Measurements from ENCODE around the gene FURIN.
"Not testable (repeated sequence)": the region's sequence is repeated elsewhere in the genome, so short reads cannot be mapped to it uniquely, and the experiment has no call there.

The FURIN gene

DNA sequence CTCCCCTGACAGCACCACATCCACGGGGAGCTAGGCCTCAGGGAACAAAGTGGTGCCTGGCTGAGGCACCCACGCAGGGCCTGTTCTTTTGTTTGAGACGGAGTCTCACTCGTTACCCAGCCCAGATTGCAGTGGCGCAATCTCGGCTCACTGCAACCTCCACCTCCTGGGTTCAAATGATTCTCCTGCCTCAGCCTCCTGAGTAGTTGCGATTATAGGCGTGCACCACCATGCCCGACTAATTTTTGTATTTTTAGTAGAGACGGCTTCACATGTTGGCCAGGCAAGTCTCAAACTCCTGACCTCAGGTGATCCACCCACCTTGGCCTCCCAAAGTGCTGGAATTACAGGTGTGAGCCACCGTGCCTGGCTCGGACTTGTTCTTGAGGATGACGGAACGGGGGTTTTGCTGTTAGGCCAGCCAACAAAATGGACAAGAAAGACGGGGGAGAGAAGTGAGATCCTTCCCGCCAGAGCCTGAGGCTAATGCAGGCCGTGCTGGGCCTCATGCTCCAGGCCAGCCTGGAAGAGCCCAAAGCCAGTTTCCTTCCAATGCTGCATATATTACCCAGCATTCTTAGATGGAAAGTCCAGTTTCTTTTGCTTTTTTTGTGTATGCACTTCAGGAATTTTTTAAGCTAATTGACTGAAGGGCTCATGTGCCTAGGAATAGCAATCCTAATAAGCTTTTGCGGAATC, 28.1 kb upstream of the FURIN start:
- DNase-seq (ENCODE audit: extremely low spot score, insufficient read length, low read depth), result no peak
- FAIRE-seq, result no peak

DNA sequence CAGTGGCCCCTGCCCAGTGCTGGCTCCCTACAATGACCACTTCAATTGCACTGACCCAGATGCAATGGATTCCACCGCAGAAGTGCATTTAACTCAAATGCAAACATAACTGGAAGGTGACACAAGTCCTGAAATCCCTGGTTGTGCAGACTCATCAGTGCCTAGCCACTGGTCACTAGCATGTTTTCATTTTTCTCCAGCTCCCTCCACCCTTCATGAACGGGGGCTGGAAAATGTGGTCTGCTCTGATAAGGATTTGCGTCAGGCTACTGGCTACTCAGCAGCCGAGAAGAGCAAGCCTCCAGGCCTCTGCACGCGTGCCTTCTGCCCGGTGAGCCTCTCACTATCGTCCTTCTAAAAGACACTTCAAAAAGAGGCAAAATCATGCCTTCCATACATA, 27.4 kb upstream of the FURIN start:
- DNase-seq (ENCODE audit: extremely low spot score, insufficient read length, low read depth) (no peak), FAIRE-seq (no peak)

DNA sequence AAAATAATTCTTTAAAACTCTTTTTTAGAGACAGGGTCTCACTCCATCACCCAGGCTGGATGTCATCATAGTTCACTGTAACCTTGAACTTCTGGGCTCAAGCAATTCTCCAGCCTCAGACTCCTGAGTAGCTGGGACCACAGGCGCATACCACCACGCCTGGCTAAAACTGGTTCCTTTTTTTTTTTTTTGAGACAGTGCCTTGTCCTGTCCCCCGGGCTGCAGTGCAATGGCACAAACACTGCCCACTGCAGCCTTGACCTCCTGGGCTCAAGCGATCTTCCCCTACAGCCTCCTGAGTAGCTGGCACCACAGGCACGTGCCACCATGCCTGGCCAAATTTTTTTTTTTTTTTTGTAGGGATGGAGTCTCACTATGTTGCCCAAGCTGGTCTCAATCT, 23.7 kb upstream of the FURIN start:
- FAIRE-seq, result no peak
- DNase-seq (ENCODE audit: extremely low spot score, insufficient read length, low read depth), result no peak

DNA sequence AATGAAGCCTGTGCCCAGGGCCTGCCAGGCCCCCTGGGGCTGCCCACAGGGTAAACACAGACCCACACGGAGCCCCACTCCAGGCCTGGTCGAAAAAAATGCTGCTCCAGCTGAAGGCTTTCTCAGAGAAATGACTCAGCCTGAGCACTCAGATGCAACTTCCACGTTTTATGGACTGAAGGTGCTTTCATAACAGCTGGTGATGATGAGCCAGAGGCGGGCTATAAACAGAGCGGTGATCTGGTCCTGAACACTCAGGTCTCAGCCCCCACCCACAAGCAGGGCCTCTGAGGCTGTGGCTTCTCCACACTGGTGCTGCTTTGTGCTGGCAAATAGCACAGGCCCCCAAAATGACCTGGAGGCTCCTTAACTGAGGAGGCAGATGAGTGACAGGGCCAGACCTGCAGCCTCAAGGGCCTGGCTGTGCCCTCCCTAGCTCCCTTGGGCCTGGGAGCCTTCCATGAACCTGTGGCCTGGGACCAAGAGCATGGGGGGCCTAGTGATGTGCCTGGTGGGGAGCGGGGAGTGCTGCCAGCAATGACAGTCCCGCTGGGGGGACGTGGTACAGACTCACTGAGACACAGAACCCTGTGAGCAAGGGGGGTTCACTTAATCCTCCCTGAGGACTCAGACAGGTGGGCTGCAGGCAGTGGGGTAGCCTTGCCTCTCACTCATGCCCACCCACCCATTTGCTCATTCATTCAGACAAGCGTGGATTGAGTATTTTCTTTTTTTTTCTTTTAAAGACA, 23.0 kb upstream of the FURIN start:
- DNase-seq (ENCODE audit: extremely low spot score, insufficient read length, low read depth) (no peak), FAIRE-seq (no peak)

DNA sequence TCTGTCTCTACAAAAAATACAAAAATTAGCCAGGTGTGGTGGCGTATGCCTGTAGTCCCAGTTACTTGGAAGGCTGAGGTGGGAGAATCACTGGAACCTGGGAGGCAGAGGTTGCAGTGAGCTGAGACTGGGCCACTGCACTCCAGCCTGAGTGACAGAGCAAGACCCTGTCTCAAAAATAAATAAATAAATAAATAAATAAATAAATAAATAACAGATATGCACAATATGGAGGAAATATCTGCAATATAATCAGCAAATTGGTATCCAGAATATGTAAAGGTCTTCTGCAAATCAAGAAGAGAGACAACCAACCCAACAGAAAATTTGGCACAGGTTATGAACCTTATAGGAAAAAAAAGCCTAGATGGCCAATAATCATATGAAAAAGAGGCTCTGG, 19.0 kb upstream of the FURIN start:
- not testable (repeated sequence) for FAIRE-seq

DNA sequence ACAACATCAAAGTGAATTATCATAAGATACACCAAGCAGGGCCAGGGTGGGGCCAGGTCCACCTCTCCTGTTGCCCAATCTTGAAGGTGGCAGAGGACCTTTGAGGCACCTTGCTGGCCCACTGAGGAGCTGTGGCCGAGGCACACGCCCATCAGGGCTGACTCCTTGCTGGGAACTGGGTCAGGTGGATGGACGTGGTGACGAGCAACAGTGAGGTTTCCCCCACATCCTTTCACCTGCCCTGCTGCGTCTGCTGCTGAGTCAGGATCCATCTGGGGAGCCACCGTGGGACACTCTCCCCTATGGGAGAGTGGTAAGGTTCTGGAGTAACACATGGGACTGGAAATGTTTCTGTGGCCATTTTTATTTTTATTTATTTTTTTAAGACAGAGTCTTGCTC, 17.3 kb upstream of the FURIN start:
- DNase-seq (ENCODE audit: extremely low spot score, insufficient read length, low read depth) (no peak), FAIRE-seq (no peak)

More for the DNA sequence above, 19.0 kb upstream of the FURIN start:
- not testable (repeated sequence) for DNase-seq (ENCODE audit: extremely low spot score, insufficient read length, low read depth)

DNA sequence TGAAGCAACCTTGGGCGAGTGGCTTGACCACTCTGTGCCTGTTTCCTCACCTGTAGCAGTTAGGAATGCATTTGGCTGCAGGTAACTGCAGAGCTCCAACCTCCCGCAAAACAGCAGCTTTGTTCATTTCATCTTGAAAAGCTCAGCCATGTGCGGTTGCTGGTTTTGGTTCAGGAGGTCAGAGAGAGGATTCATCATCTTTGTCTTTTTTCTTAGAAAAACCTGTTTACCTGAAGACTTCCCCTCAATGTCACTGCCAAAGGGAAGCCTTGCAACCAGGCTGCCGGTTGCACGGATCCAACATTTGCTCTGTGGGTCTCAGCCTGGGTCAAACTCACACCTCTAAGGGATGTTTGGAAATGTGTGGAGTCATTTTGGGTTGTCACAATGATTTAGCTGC, 16.4 kb upstream of the FURIN start:
- no peak for FAIRE-seq
- no peak for DNase-seq (ENCODE audit: extremely low spot score, insufficient read length, low read depth)

DNA sequence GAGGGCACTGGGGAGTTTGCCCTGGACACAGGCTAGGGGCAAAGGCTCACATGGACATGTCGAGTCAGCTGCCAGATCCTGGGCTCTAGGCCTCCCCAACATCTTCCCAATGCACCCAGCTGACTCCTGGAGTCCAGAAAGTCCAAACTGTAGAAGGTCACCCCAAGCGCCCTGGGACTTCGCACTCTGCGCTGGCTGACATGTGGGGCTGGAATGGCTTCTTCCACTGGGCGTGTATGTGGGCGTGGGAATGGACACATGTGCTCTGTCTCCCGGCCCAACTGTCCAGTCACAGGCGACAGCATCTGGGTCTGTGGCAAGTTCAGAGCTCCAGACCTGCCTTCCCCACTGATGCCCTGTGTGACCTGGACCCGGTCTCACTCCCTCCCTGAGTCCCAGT, 13.2 kb upstream of the FURIN start:
- FAIRE-seq (no peak), DNase-seq (ENCODE audit: extremely low spot score, insufficient read length, low read depth) (no peak)

DNA sequence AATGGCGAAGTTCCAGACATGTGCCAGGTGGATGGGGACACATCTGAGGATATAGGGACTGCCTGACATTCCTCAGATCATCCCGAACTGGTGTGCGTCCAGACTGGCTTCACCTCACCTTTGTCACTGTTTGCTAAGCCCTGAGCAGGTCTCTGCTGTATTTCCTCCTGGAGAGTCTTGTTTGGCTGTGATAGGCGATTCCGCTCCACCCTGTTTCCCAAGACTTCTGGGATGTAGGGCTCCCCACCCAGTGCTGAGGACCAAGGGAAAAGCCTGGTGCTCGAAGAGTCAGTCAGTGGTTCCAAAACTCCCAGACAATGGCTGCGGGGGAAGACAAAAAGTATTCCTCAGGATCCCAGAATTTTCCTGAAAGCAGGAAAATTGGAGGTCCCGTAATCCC, 11.1 kb upstream of the FURIN start:
- no peak for FAIRE-seq
- no peak for DNase-seq (ENCODE audit: extremely low spot score, insufficient read length, low read depth)

DNA sequence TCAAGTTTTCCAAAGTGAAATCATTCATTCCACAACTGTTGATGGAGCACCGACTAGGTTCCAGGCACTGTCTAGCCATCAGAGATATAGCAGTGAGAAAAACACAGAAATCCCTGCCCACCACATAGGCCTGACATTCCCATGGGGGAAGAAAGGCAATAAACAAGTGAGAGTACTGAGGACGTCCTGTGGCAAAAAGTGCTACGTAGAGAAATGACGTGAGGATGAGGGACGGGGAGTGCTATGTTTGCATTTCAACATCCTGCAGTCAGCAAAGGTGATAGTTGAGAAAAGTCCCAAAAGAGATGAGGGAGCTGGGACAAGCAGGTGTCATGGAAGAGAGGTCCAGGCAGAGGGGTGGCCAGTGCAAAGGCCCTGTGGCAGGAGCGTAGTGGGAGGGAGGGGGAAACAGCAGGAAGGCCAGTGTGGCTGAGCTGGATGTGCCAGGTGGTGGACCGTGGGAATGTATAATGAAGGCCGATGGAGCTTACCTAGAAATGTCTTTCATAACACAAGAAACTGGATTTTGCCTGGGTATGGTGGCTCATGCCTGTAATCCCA, 10.4 kb upstream of the FURIN start:
- no peak for DNase-seq (ENCODE audit: extremely low spot score, insufficient read length, low read depth)

DNA sequence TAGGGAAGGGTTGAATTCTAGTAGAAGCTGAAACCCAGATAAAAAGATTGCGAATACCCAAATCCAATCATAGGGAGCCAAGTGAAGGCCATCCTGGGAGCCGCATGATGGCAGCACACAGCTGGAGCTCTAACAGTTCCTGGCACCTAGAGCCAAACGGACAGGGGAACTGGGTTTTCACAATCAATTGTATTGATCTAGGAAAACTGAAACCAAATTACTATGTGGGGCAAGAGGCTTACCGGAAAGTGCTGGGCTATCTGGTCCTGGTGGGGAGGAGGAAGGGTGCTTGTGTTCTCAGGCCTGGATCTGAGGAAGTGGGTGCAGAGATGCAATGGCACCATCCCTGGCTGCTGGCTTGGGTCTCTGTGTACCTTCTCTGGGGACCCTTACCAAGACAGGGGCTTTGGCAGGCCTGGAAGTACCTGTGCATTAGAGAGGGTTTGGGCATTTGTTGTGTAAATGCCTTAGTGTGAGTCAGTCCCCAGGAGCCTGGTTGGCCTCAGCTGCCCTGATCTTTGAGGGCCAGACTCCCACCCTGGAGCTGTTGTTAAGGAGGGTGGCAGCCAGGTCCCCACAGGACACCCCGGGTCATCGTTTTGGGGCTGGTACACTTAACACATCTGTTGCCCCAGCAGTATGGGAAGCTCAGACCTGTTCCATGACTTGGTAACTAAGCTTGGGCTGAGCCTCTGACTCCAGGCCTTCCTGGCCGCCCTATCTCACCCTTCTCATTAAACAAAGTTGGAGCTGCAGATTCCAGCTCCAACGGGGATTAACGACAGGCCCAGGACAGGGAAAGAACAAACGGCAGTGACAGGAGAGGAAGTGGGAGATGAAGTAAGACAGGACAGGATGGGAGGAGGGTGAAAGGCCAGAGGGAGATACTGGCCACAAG, 8.9 kb upstream of the FURIN start:
- FAIRE-seq, result no peak
- DNase-seq (ENCODE audit: extremely low spot score, insufficient read length, low read depth), result no peak

More for the DNA sequence above, 10.4 kb upstream of the FURIN start:
- no peak for FAIRE-seq

DNA sequence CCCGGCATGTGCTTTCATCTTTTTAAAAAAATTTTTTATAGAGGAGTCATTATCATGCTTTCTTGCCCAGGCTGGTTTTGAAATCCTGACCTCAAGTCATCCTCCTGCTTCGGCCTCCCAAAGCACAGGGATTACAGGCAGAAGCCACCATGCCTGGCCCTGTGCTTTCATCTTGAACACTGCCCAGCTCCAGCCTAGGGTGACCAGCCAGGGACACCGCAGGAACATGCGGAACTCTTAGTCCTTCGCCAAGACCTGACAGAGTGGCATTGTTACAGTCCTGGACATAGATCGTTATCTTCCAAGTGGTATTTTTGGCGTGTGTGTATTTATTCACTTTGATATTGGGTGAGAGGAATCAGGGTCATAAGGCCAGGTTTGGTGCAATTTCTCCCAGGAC, 7.9 kb upstream of the FURIN start:
- FAIRE-seq, result no peak
- DNase-seq (ENCODE audit: extremely low spot score, insufficient read length, low read depth), result no peak

DNA sequence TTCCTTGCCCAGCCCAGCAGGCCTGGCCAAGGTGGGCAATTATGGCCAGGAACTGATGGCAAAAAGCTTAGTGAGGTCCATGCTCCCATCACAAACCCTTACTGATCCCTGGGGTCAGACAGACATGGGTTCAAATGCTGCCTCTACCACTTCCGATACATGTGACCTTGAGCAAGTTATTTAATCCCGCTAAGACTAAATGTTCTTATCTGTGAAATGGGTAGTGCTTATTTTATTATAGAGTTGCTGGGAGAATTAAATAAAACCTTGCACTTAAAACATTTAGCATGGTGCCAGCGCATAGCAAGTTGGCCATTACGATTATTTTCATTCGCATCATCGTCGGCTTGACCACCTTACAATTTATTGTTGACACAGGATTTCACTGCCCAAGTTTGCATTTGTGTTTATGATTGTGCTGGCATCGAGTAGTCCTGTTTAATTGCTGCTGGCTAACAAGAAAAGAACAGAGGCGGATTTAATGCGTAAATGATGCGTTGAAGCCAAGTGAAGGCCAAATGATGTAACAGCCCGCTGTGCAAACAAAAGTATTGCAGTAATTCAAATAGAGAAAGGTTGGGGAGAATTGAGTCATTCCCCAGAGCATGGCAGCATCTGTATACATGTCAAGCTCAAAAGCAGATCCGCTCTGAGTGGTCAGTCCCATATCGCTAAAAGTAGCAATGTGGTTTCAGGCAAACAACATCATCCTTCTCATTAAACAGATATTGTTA, 7.3 kb upstream of the FURIN start:
- no peak for DNase-seq (ENCODE audit: extremely low spot score, insufficient read length, low read depth)
- no peak for FAIRE-seq

DNA sequence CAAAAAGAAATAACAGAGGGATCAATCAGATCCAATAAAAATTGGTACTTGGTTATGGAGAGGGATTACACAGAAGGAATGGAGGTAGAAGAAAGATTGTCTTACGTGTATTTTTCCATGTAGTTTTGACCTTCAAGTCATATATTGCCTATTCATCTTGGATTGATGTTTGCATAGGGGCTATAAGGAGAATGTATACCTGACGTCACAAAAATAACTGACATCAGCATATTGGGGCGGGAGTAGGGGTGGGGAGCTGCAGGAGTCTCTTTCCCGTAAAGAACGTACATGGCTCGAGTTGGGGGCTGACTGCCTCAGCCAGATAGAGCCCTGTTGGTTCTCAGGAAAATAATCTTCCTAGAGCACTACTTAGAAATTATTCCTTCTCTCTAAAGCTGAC, 5.9 kb upstream of the FURIN start:
- FAIRE-seq (no peak), DNase-seq (ENCODE audit: extremely low spot score, insufficient read length, low read depth) (no peak)

DNA sequence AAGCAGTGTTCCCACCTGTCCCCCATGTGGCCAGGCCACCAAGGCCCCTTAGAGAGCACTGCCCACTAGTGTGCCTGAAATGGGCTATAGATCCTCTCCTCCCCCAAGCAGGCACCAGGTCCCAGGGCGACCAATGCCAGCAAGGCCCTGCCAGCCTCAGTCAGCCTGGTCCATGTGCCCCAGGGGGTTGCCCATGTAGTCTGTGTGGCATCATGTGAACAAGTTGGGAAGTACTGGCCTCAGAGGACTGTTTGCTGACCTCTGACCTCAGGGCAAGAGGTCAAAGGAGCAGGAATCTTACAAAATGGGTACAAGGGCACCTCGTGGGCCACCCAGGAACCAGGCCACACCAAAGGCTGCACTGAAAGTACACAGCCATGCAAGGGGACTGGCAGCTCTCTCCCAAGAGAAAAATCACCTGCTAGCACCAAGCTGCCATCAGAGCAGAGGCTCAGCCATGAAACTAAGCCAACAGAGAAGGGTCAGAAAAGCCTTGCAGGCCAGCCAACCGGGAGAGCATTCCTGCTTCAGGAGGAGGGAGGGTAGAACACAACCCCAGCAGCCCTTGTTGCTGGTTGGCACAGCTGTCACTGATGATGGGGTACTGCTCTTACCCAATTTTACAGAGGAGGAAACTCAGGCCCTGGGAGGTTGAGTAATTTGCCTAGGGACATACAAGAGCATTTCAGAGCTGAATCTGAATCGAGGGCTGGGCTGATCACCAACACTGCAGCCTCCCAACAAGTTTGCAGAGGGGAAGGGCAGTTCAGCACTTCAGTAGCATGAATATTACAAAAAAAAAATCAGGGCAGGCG, 5.2 kb upstream of the FURIN start:
- DNase-seq (ENCODE audit: extremely low spot score, insufficient read length, low read depth) (no peak), FAIRE-seq (no peak)

DNA sequence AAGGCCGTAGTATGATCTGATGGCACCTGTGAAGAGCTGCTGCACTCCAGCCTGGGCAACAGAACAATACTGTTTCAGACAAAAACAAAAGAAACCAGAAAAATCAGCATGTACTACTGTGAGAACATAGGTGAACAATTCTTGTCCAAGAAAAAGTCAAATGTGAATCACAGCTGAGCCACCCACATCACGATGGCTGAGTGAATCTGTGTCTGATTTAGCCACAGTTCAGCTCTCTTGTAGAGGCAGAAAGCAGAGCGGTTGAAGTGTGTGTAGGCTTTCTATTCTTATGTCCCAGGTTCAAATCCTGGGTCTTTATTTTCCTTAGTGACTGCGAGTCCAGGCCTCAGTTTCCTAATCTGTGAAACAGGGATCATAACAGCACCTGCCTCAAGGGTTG, 4.4 kb upstream of the FURIN start:
- FAIRE-seq (no peak), DNase-seq (ENCODE audit: extremely low spot score, insufficient read length, low read depth) (no peak)

DNA sequence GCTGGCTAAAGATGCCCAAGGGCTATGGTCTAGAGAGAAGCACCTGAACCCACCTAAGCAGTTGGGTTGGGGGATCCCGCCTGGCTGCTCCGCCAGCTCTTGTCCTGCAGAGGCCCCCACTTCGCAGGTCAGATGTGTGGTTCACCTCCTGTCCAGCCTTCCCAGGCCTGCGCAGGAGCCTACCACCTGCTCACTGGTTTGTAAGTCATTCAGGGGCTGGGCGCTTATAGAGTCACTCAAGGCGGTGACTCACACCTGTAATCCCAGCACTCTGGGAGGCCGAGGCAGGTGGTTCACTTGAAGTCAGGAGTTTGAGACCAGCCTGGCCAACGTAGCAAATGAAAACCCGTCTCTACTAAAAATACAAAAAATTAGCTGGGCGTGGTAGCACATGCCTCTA, 3.9 kb upstream of the FURIN start:
- DNase-seq (ENCODE audit: extremely low spot score, insufficient read length, low read depth) (no peak), FAIRE-seq (no peak)

DNA sequence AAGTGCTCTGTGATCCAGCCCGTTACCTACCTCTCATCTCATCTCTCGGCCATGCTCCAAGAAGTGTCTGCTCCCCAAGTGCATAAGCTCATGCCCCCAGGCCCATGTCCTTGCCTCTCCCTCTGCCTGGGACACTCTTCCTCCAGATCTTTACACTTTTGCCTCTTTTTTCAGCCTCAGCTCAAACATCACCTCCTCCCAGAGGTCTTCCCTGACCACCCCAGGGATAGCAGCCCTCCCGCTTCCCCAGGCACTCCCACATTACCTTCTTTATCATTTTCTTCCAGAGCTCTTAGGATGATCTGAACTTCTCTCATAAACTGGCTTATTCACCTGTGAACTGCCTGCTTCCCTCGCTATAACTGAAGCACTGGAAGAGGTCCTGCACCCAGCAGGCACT, 2.7 kb upstream of the FURIN start:
- FAIRE-seq (no peak), DNase-seq (ENCODE audit: extremely low spot score, insufficient read length, low read depth) (no peak)

DNA sequence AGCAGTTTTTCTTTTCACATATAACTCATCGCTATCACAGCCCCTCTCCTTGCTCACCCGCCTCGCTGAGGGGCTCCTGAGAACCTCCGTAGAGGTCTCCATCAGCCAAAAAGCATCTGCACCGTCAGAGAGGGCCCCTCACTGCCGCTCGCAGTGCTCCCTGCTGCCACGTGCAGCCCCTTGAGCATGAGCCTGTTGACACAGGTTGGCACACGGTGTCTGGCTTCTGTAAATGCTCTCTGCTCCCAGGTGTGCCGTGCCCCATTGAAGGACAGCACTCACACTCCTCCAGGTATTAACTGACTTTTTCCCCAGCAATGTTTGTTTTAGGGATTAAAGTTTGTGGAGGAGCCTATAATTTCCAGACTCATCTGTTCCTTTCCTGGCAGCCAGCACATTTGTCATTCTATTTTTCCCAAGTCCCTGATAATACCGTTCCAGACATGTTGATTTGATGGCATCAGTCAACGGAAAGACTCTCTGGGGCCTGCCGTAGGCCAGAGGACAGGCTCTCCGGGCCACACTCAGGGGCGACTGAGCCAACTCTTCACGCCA, 2.1 kb upstream of the FURIN start:
- no peak for DNase-seq (ENCODE audit: extremely low spot score, insufficient read length, low read depth)
- FAIRE-seq, result no peak
